ENCODE data around the gene NHS. TPM values are rescaled to one million over a fixed set of nuclear protein-coding genes. Genes with fewer than 3 reads are reported as not detected.

The NHS gene
- total RNA-seq, 2 experiments from 2014 or later, result 0.54 to 1.2 TPM

GRCh38 chrX:17579026-17579425 lies 204.0 kb downstream of the NHS start:
- DNase-seq, result no peak
- Mint-ChIP-seq H3K27ac (no peak overlapping the region), H3K27me3 (peaks cover 4% of the 10 kb centered on the region), H3K4me1 (no peaks in the 10 kb centered on the region), H3K4me3 (no peak overlapping the region), H3K9me3 (no peaks in the 10 kb centered on the region), H3K36me3 (ENCODE audit: low read depth) (no peaks in the 10 kb centered on the region)
- ChIA-PET CTCF (no interaction called here), POLR2A (no interaction called here)

- DNase-seq, result no peak
- POLR2A ChIA-PET, result no interaction called here
- Mint-ChIP-seq H3K27me3 (peaks cover 6% of the 10 kb centered on the region), H3K36me3 (ENCODE audit: low read depth) (no peaks in the 10 kb centered on the region), H3K9me3 (no peaks in the 10 kb centered on the region), H3K27ac (no peak overlapping the region), H3K4me1 (no peaks in the 10 kb centered on the region), H3K4me3 (no peak overlapping the region)
- CTCF ChIA-PET, result no interaction called here
Measured at GRCh38 chrX:17580539-17581152, 205.6 kb downstream of the NHS start.

GRCh38 chrX:17581641-17582040 lies 206.6 kb downstream of the NHS start:
- ChIA-PET POLR2A (no interaction called here), CTCF (interaction anchor here (0.9 kb wide), 1 partner anchor 9 kb away, joined by 3 read pairs; no protein-coding TSS in a partner anchor)
- Mint-ChIP-seq H3K27me3 (peaks cover 6% of the 10 kb centered on the region), H3K9me3 (no peaks in the 10 kb centered on the region), H3K4me3 (no peak overlapping the region), H3K27ac (no peak overlapping the region), H3K4me1 (no peaks in the 10 kb centered on the region), H3K36me3 (ENCODE audit: low read depth) (no peaks in the 10 kb centered on the region)
- no peak for DNase-seq

- H3K4me1 Mint-ChIP-seq, result no peaks in the 10 kb centered on the region
- ChIA-PET POLR2A (no interaction called here), CTCF (interaction anchor here (1.2 kb wide), 1 partner anchor 17 kb away, joined by 3 read pairs; no protein-coding TSS in a partner anchor)
- H3K27ac Mint-ChIP-seq, result no peak overlapping the region
- H3K36me3 Mint-ChIP-seq (ENCODE audit: low read depth), result no peaks in the 10 kb centered on the region
- peaks cover 2% of the 10 kb centered on the region for H3K27me3 Mint-ChIP-seq
- no peaks in the 10 kb centered on the region for H3K9me3 Mint-ChIP-seq
- H3K4me3 Mint-ChIP-seq, result no peak overlapping the region
- no peak for DNase-seq
Measured at GRCh38 chrX:17584248-17584681, 209.3 kb downstream of the NHS start.

- ChIA-PET CTCF (no interaction called here), POLR2A (no interaction called here)
- no peak for DNase-seq
- Mint-ChIP-seq H3K27me3 (peaks cover 4% of the 10 kb centered on the region), H3K4me1 (no peaks in the 10 kb centered on the region), H3K9me3 (no peaks in the 10 kb centered on the region), H3K36me3 (ENCODE audit: low read depth) (no peaks in the 10 kb centered on the region), H3K27ac (no peak overlapping the region), H3K4me3 (no peak overlapping the region)
Measured at GRCh38 chrX:17585006-17585405, 210.0 kb downstream of the NHS start.

GRCh38 chrX:17587366-17587765 lies 212.4 kb downstream of the NHS start:
- no peak for DNase-seq
- Mint-ChIP-seq H3K9me3 (no peaks in the 10 kb centered on the region), H3K27me3 (peaks cover 6% of the 10 kb centered on the region), H3K4me1 (peaks cover 12% of the 10 kb centered on the region), H3K27ac (no peak overlapping the region), H3K36me3 (ENCODE audit: low read depth) (no peaks in the 10 kb centered on the region), H3K4me3 (no peak overlapping the region)
- ChIA-PET CTCF (no interaction called here), POLR2A (no interaction called here)

- no peak overlapping the region for H3K4me3 Mint-ChIP-seq
- ChIA-PET CTCF (no interaction called here), POLR2A (no interaction called here)
- peaks cover 12% of the 10 kb centered on the region for H3K4me1 Mint-ChIP-seq
- H3K27me3 Mint-ChIP-seq, result peaks cover 6% of the 10 kb centered on the region
- H3K27ac Mint-ChIP-seq, result no peak overlapping the region
- DNase-seq, result no peak
- no peaks in the 10 kb centered on the region for H3K36me3 Mint-ChIP-seq (ENCODE audit: low read depth)
- H3K9me3 Mint-ChIP-seq, result no peaks in the 10 kb centered on the region
Measured at GRCh38 chrX:17588303-17588702, 213.3 kb downstream of the NHS start.

- H3K27me3 Mint-ChIP-seq, result peaks cover 5% of the 10 kb centered on the region
- DNase-seq, result peak; percentile 31
- no peaks in the 10 kb centered on the region for H3K36me3 Mint-ChIP-seq (ENCODE audit: low read depth)
- no peak overlapping the region for H3K27ac Mint-ChIP-seq
- H3K4me1 Mint-ChIP-seq, result peaks cover 21% of the 10 kb centered on the region
- POLR2A ChIA-PET, result no interaction called here
- no peak overlapping the region for H3K4me3 Mint-ChIP-seq
- no peaks in the 10 kb centered on the region for H3K9me3 Mint-ChIP-seq
- CTCF ChIA-PET, result interaction anchor here (0.8 to 1.2 kb wide), 3 partner anchors 9 to 45 kb away, joined by 3 read pairs; no protein-coding TSS in a partner anchor
Measured at GRCh38 chrX:17590892-17591740, 216.1 kb downstream of the NHS start.

GRCh38 chrX:17591741-17592110 lies 216.7 kb downstream of the NHS start:
- ChIA-PET POLR2A (no interaction called here), CTCF (interaction anchor here (1.2 kb wide), 1 partner anchor 44 kb away, joined by 3 read pairs; no protein-coding TSS in a partner anchor)
- H3K36me3 Mint-ChIP-seq (ENCODE audit: low read depth), result no peaks in the 10 kb centered on the region
- H3K4me3 Mint-ChIP-seq, result peak overlapping the region; percentile 10
- peaks cover 21% of the 10 kb centered on the region for H3K4me1 Mint-ChIP-seq
- H3K9me3 Mint-ChIP-seq, result no peaks in the 10 kb centered on the region
- no peak overlapping the region for H3K27ac Mint-ChIP-seq
- DNase-seq, result no peak
- peaks cover 5% of the 10 kb centered on the region for H3K27me3 Mint-ChIP-seq

GRCh38 chrX:17592117-17592516 lies 217.1 kb downstream of the NHS start:
- Mint-ChIP-seq H3K27me3 (peaks cover 5% of the 10 kb centered on the region), H3K4me1 (peaks cover 21% of the 10 kb centered on the region), H3K4me3 (peak overlapping the region; percentile 10), H3K36me3 (ENCODE audit: low read depth) (no peaks in the 10 kb centered on the region), H3K27ac (no peak overlapping the region), H3K9me3 (no peaks in the 10 kb centered on the region)
- no peak for DNase-seq
- POLR2A ChIA-PET, result no interaction called here
- CTCF ChIA-PET, result no interaction called here

- Mint-ChIP-seq H3K27me3 (peaks cover 3% of the 10 kb centered on the region), H3K9me3 (no peaks in the 10 kb centered on the region), H3K36me3 (ENCODE audit: low read depth) (no peaks in the 10 kb centered on the region), H3K4me3 (no peak overlapping the region), H3K4me1 (peaks cover 21% of the 10 kb centered on the region), H3K27ac (no peak overlapping the region)
- ChIA-PET POLR2A (interaction anchor here (0.7 kb wide), 1 partner anchor 75 kb away, joined by 3 read pairs; no protein-coding TSS in a partner anchor), CTCF (no interaction called here)
- DNase-seq, result no peak
Measured at GRCh38 chrX:17594693-17595092, 219.7 kb downstream of the NHS start.

GRCh38 chrX:17595456-17596035 lies 220.5 kb downstream of the NHS start:
- no peaks in the 10 kb centered on the region for H3K9me3 Mint-ChIP-seq
- ChIA-PET POLR2A (no interaction called here), CTCF (no interaction called here)
- H3K27me3 Mint-ChIP-seq, result peaks cover 5% of the 10 kb centered on the region
- H3K4me3 Mint-ChIP-seq, result no peak overlapping the region
- no peaks in the 10 kb centered on the region for H3K36me3 Mint-ChIP-seq (ENCODE audit: low read depth)
- no peak for DNase-seq
- peaks cover 21% of the 10 kb centered on the region for H3K4me1 Mint-ChIP-seq
- no peak overlapping the region for H3K27ac Mint-ChIP-seq

GRCh38 chrX:17596061-17596460 lies 221.1 kb downstream of the NHS start:
- no peak for DNase-seq
- peaks cover 20% of the 10 kb centered on the region for H3K4me1 Mint-ChIP-seq
- H3K4me3 Mint-ChIP-seq, result no peak overlapping the region
- H3K27ac Mint-ChIP-seq, result no peak overlapping the region
- H3K9me3 Mint-ChIP-seq, result no peaks in the 10 kb centered on the region
- H3K36me3 Mint-ChIP-seq (ENCODE audit: low read depth), result no peaks in the 10 kb centered on the region
- ChIA-PET CTCF (no interaction called here), POLR2A (no interaction called here)
- H3K27me3 Mint-ChIP-seq, result peaks cover 3% of the 10 kb centered on the region

Measured in activated CD4-positive, alpha-beta T cell treated with anti-CD3 and anti-CD28 coated beads, Interleukin-2, amount 10 ng/mL, durations not matched to agents 7 days and 5 days (primary cell).